Non-pigmented ciliary epithelial cell (primary cell): ENCODE data around the gene DHX16.
A peak's percentile ranks its signal among the peaks of the same experiment; 100 is the strongest.
"Not testable (repeated sequence)": the region's sequence is repeated elsewhere in the genome, so short reads cannot be mapped to it uniquely, and the experiment has no call there.

Experiments
- DNase-seq: peaks from one replicate; pipeline ENCODE4 v3.0.0-alpha.2; 2010; ENCODE audit warnings: low read depth

DHX16 gene

GRCh38 chr6:30678964-30679726, 6.3 kb upstream of the DHX16 start:
- DNase-seq = no peak

- no peak for DNase-seq
These were observed 4.0 kb upstream of the DHX16 start for GRCh38 chr6:30676660-30677285.

GRCh38 chr6:30670760-30671527, 1.9 kb downstream of the DHX16 start:
- DNase-seq = no peak

GRCh38 chr6:30666300-30666699, 6.5 kb downstream of the DHX16 start:
- DNase-seq = not testable (repeated sequence)

- no peak for DNase-seq
These were observed 7.6 kb downstream of the DHX16 start for GRCh38 chr6:30664994-30665767.

- not testable (repeated sequence) for DNase-seq
These were observed 14.9 kb downstream of the DHX16 start for GRCh38 chr6:30657922-30658321.

GRCh38 chr6:30657454-30657853, 15.4 kb downstream of the DHX16 start:
- DNase-seq = no peak

- no peak for DNase-seq
These were observed 16.3 kb downstream of the DHX16 start for GRCh38 chr6:30656513-30656912.

GRCh38 chr6:30655743-30656094, 17.1 kb downstream of the DHX16 start:
- DNase-seq = no peak

- no peak for DNase-seq
These were observed 17.7 kb downstream of the DHX16 start for GRCh38 chr6:30654798-30655742.

- DNase-seq = no peak
These were observed 21.7 kb downstream of the DHX16 start for GRCh38 chr6:30651143-30651542.

- DNase-seq = no peak
These were observed 25.3 kb downstream of the DHX16 start for GRCh38 chr6:30647242-30648116.

GRCh38 chr6:30646450-30647241, 26.2 kb downstream of the DHX16 start, which contains the start of gene C6orf136:
Gene C6orf136, plus strand, starts transcription at chr6:30647133. Its CDS starts 99 bp downstream, at chr6:30647232.
- DNase-seq = peak; percentile 59

- no peak for DNase-seq
These were observed 26.8 kb downstream of the DHX16 start for GRCh38 chr6:30645989-30646388.

- no peak for DNase-seq
These were observed 28.0 kb downstream of the DHX16 start for GRCh38 chr6:30644769-30645168.

- no peak for DNase-seq
These were observed 29.1 kb downstream of the DHX16 start for GRCh38 chr6:30643656-30644055.

GRCh38 chr6:30641048-30641447, 31.8 kb downstream of the DHX16 start:
- DNase-seq = no peak

- DNase-seq = no peak
These were observed 32.3 kb downstream of the DHX16 start for GRCh38 chr6:30640481-30640880.

- DNase-seq = no peak
These were observed 37.0 kb downstream of the DHX16 start for GRCh38 chr6:30635834-30636233.
